Posterior cingulate gyrus (tissue), 11 donors: ENCODE measurements around the gene STOML1.
A peak's percentile ranks its signal among the peaks of the same experiment; 100 is the strongest.
"Not testable (repeated sequence)": the region's sequence is repeated elsewhere in the genome, so short reads cannot be mapped to it uniquely, and the experiment has no call there.

Experiments
- DNase-seq, 10 donors: peaks; one replicate each; pipeline versions ENCODE4 v3.0.0 to v3.0.0-alpha.2; 2020 to 2021; ENCODE audit warnings: mixed read lengths in 3 of 10
- intact Hi-C: fragments of 100-400 bp; cut with DNase I; formaldehyde crosslinking; loops from one replicate; pipeline ENCODE4 v1.15.1; 2023

The STOML1 gene

DNA sequence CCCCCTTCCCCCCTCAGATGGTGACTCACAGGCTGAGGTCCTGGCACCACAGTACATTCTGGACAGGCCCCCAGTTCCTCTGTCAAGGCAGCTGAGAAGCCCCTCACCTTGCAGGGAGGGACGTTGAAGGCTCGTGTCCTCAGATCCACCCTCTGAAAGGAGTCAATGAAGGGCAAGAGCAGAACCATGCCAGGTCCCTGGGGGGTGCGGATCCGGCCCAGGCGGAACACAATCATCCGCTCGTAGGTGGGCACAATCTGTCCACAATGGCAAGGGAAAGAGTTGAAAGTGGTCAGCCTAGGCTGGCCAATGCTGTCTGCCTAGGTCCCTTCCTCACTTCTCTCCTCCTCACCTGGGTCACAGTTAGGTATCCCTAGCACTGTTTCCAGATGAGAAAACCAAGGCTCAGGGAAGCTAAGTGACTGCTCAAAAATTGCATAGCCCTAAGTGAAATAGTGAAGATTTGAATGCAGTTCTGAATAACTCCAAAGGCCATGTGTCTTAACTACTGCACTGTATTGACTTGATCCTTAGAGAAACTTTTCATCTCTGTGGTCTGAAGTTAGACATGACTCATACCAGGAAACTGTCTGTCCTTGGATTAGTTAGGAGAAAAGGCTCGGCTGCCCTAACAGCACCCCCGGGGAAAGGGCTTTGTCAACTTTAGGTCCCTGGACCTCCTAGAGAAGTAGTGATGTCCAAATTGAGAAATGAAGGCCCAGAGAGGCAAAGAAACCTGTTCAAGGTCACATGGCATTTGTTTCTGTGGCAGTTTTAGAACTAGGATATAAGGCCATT, 2.9 kb downstream of the STOML1 start:
- intact Hi-C loops, result no loop called here
- no peak for DNase-seq

DNA sequence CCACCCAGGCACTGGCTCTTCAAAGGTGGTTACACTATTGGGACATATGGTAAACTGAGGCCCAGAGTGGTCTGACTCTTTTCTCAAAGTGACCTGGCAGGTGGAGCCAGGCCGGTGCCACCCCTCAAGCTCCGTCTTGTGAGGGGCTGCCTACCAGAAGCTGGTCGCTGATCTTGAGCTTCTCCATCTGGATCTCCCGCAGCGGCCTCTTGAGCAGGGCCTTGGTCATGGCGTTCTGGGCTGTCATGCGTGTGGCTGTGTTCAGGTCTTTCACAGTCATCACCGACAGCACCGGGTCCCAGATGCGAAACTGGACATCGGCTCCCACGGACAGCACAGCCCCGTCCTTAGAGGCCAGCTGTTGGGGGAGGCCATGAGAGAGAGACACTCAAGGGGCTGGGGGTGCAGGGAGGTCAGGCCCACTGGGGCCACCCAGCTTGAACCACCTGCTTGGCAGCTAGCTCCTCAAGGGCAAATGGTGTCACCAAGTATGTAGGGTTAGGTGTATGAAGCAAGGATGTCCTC, 3.6 kb downstream of the STOML1 start:
- intact Hi-C loops, result no loop called here
- no peak for DNase-seq

DNA sequence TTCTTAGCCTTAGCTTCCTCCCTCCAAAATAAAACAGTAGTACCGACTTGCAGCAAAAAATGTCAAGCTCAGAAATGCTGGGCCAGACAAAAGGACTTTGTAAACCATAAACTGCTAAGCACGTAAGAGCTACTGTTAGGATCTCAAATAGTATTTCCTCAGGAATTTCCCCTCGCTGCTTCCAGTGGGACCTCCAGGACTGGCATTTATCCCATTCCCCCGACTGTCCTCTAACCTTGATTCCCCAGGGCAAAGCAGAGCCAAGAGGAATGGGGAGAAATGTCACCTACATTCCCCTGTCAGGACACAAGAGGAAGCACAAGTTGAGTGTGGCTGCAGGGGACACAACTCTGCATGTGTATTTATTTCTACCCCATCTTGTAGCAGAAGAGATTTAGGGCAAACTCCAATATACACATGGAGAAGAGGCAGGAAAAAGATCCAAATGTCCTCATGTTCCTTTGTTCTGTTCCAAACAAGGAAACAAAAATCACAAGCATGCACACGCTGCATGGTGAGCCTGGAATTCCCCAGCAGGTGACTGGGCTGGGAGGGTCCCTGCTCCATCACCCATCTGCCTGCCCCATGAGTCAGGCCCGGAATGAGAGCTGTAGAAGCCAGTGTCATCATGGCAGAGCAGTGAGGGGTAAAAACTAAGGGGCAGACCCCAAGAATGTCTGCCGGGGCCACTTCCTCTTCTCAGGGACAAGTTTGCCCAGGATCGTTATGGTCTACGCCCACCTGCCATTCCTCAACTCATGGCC, 4.2 kb downstream of the STOML1 start:
- intact Hi-C loops, result no loop called here
- DNase-seq, result no peak

DNA sequence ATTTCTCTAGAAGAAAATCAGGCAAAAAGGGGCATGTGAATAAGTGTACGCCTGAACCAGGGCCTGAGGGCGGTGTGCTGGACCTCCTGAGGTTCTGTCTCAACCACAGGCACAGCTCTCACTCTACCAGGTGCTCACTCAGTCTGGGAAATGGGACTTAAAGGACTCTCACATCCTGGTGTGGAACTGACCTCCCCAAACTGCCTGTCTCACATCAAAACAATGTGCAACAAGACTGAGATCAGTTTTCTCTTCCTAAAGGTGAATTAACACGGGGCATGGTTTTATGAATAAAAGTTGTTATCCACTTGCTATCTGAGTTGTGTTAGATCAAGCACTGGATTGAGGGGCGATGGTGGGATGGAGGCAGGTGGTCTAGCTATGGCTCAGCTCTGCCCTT, 4.8 kb downstream of the STOML1 start:
- intact Hi-C loops, result no loop called here
- no peak for DNase-seq

DNA sequence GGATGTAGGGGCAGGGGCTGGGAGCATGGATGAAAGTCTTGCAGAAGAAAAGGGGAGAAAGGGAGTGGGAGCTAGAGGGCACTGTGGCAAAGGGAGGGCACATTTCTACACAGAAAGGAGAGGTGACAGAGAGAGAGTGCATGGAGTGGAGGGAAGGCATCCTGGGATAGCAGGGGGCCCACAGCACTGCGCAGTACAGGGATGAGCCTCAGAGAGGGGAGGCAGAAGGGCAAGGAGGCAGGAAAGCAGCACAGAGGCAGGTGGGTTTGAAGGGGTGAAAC, 5.4 kb downstream of the STOML1 start:
- intact Hi-C loops, result no loop called here
- DNase-seq, result no peak

DNA sequence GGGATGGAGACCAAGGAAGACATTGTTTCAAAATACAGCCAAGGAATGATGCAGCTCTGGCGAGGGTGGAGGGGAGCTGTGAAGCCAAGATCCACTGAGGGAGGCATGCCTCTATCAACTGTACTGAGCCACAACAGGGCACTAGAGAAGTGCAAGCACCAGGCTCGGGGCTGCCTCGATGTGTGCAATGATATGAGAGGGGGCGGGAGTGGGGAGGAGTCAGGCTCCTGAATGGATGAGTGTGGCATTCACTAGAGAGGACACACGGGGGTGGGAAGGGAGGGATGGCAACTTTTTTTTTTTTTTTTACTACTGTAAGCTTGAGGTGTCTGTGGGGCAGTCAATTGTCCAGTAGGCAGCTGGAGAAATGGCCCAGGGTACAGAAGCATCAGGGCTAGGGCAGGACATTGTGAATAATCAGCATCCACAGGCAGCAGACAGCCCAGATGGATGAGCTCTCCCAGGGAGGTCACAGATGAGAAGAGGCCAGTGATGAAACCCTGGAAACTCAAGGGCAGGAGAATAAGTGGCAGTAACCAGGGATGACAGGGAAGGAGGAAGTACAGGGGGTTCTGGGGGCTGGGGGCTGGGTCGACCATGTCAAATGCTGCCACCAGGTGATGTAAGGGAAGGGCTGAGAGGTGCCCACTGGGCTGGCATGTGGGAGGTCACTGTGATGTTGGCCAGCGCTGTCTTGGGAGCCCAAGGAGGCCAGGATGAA, 5.9 kb downstream of the STOML1 start:
- DNase-seq, result no peak
- intact Hi-C loops, result no loop called here

DNA sequence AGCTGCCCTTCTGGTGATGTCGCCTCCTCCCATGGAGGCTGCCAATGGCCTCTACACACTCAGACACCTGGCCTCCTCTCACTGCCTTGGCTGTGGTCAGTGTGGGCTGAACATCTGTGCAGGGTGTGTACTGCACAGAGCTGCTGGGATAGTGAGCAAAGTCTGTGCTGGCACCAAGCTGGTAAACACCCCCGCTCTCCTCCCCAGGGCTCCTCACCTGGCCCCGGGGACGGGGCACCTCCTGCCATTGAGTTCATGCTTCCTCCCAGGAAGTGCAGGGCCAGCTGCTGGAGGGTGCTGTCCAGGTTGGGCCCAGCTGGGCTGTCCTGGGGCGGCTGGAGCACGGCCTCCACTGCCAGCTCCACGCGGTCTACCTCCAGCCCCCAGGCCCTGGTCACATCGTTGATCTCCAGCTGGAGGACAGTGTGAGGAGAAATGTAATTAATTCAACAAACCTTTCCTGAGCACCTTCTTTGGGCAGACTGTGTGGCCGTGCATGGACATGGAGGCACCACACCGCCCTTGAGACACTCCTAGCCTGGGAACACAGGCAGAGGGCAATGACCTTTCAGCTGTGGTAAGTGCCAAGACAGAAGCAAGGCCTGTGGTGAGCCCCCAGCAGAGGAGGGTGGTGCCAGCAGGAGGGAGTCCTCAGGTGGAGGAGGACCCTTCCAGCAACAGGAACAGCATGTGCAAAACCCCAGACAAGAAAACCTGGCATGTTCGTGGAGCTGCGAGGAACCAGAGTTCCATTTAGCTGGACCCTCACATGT, 6.8 kb downstream of the STOML1 start:
- DNase-seq, result no peak
- intact Hi-C loops, result no loop called here

DNA sequence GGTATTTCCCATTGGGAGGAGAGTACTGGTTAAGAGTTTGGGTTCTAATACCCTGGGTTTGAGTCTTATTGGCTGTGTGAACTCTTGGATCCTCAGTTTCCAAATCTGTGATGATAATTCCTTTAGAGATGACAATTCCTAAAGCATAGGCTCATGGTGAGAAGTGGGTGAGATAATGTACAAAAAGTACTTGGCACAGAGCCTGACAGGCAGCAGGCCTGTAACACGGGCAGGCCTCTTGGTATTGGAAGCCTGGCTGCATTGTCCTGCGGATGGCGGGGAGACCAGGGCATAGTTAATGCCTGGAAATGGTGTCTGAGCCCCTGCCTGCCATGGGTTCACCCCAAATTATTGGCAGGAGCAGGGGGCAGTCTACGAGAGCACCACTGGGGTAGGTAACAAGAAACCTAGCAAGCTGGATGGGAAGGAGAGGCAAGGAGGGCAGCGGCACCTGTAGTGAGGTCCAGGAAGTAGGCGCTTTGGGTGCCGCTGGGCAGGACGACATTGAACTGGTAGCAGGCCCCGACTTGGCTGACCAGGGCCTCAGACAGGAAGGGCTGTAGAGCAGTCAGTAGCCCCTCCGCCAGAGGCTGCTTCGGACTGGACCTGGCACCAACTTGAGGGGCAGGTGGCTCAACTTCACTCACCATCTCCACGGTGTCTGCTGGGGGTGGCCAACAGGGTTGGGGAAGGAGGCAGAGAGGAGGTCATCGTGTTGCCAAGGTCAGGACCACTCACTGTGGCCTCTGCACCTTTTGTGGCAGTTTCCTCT, 7.7 kb downstream of the STOML1 start:
- intact Hi-C loops, result no loop called here
- DNase-seq, result no peak

DNA sequence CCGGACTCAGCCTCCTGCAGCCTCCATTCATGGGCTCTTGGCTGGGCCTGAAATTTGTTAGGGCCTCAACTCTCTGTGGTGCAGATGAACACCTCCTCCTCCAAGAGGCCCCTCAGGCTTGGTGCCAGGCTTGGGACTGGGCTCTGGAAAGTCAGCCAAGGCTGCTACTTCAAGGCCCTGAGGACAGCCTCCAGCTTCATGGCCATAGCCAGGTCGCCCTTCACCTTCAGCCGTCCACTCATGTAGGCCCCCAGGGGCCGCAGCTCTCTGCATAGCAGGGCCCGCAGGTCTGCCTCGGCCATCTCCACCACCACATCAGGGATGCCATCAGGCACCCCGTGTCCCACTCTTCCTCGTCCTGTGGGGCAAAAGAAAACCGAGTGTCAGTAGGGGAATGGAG, 8.3 kb downstream of the STOML1 start:
- peak in 1 of 10 donors; percentile 77 for DNase-seq
- intact Hi-C loops, result no loop called here

DNA sequence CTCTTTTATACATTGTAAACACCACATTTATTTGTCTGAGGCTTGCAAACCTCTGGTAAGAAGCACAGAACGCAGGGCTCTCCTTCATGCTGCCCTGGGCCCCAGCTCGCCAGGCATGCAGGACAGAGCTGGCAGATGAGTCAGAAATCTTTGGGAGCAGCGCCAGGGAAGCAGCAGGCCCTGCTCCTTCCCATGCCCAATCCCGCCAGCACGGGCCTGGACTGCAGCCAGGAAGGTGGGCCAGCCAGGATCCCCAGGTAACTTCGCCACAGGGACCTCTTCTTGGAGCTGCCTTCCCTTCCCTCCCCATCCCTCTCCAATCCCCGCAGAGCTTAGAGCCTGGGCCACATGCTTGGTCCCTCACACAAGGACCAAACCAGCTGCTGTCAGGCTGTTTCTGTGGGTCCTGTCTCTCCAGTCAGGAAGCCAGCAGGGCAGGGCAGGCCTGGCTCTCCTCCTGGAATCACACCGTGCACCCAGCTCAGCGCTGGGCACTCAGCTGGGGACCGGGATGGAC, 8.8 kb downstream of the STOML1 start:
- peak in 2 of 10 donors; percentile 77 to 88 for DNase-seq
- intact Hi-C loops, result no loop called here

DNA sequence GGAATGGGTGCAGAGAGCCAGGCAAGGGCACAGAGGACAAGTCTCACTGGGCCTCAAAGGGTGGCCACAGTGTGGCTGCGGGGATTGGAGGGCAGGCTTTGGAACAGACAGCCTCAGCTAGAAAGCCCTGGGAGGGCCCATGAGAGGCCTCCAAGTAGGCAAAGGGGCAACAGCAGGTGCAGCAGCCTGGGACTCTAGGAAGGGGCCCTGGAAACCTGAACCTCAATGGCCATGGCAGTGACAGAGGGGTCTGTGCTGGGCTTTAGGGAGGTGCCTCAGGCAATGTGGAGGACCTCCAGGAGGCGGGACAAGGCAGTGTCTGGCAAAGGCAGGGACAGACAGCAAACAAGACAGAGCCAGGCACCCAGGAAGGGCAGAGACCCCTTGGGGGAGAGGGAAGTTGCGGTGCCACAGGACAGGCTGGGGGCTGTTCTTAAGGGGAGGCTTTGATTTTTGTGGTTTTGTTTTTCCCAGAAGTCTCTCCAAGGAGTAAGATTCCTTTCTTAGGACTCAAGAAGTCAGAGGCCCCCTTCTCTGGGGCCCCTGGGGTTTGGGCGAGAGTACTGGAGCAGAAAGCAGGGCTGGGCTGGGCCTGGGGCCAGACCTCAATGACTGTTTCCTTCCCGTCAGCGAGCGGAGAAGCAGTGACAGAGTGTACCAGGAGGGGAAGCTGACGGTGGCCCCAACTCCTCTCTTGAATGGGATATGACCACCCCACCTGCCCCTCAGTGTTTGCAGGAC, 9.7 kb downstream of the STOML1 start:
- peak in 7 of 10 donors; percentile 39 to 91 (median 57) for DNase-seq
- intact Hi-C loops, result no loop called here

DNA sequence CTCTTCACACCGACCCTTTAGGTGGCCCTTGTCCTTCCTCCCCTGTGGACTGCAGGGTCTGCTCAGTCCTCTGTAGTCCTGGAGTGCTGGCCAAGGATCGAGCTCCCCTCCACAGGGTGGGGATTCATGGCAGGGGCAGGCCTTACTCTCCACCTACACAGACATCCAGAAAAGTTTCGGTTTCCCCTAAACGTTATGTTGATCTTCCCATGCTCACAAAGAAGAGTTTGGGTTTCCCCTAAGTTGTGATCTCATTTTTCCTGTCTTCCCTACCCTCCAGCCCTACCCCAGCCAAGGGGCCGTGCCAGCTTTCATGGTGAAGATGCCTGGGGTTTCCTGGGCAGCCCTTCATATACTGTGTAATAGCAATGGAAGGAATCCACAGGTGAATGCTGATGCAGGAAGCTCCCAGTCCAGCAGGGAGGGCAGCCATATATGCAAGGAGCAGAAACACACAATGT, 10.3 kb downstream of the STOML1 start:
- DNase-seq, result no peak
- intact Hi-C loops, result no loop called here

DNA sequence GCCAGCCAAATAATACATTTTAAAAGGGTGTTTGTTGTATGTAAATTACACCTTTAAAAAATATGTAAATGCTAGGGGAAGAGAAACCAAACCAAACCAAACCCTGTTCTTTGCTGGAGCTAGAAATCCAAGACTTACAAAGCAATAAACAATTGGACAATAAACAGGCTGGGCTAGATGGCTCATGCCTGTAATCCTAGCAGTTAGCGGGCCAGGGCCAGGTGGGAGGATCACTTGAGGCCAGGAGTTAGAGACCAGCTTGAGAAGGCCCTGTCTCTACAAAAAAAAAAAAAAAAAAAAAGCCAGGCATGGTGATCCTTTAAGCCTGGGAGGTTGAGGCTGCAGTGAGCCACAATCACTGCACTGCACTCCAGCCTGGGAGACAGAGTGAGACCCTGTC, 12.5 kb downstream of the STOML1 start:
- intact Hi-C loops, result loop anchor here (10.0 kb wide), 2 partner anchors 55 to 145 kb away; no protein-coding TSS in a partner anchor
- DNase-seq, result no peak

DNA sequence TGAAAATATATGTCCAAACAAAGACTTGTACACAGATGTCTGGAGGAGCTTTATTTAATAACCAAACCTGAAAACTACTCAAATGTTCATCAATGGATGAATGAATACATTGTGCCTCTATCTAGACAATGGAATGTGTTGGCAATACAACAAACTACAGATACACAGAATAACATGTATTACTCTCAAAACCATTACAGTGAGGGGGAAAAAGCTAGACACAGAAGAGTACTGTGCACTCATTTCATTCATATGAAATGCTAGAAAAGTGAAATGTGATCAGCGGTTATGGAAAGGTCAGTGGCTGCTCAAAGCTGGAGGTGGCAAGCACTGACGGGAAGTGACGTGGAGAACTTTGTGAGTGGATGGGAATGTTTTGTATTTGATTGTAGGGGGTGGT, 13.2 kb downstream of the STOML1 start:
- intact Hi-C loops, result loop anchor here (10.0 kb wide), 2 partner anchors 56 to 146 kb away; no protein-coding TSS in a partner anchor
- no peak for DNase-seq

DNA sequence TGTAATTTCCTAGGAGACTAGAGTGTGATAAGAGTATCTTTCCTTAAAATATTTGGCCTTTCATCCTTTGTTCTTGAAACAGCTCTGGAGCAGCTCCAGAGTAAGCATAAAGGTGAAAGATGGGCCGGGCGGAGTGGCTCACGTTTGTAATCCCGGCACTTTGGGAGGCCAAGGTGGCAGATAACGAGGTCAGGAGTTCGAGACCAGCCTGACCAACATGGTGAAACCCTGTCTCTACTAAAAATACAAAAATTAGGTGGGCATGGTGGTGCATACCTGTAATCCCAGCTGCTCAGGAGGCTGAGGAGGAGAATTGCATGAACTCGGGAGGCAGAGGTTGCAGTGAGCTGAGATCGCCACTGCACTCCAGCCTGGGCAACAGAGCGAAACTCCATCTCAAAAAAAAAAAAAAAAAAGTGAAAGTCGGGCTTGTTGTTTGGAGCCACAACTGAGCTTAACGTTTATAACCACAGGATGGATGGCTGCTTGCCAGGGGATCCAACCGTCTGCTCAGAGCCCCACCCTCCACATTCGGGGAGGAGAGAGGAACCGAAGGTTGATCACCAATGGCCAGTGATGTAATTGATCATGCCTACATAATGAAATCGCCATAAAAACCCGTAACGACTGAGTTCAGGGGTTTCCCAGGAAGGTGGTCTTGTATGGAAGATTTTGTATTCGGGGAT, 16.5 kb downstream of the STOML1 start:
- not testable (repeated sequence) for DNase-seq

DNA sequence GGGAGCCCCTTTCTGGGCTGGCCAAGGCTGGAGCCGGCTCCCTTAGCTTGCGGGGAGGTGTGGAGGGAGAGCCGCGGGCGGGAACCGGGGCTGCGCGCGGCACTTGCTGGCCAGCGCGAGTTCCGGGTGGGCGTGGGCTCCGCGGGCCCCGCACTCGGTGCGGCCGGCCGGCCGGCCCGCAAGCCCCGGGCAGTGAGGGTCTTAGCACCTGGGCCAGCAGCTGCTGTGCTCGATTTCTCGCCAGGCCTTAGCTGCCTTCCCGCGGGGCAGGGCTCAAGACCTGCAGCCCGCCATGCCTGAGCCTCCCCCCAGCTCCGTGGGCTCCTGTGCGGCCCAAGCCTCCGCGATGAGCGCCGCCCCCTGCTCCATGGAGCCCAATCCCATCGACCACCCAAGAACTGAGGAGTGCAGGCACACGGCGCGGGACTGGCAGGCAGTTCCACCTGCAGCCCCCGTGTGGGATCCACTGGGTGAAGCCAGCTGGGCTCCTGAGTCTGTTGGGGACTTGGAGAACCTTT, 18.4 kb downstream of the STOML1 start:
- intact Hi-C loops, result loop anchor here (1.0 to 10.0 kb wide), 3 partner anchors 61 to 349 kb away; no protein-coding TSS in a partner anchor

More for the DNA sequence above, 16.5 kb downstream of the STOML1 start:
- intact Hi-C loops, result loop anchor here (10.0 kb wide), 2 partner anchors 59 to 149 kb away; no protein-coding TSS in a partner anchor

DNA sequence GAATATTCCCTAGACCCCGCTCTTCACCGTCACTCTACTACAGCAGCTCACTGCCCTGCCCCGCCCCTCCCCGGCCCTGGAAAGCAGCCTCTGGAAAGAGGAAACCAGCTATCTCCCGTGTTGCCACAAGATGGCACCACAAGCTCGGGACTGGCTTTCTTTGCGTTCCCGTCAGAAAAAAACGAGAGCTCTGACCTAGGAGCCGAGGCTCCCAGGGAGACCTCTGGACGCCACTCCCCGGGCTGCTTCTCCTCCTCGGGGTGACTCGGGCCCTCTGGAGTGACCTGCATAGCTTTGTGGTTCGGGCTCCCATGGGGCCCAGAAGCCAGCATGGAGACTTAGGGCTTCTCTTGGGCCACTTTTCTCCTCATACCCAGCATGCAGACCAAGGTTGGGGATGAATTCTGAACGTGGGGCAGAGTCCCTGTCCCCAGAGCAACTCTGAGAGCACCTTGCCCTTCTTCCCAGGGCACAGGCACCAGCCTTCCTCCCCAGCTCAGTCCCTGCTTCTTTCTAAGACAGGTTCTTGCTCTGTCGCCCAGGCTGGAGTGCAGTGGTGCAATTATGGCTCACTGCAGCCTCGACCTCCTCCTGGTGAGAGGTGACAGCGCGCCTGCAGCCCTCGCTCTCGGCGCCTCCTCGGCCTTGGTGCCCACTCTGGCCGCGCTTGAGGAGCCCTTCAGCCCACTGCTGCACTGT, 19.0 kb downstream of the STOML1 start:
- intact Hi-C loops, result loop anchor here (1.0 to 10.0 kb wide), 3 partner anchors 62 to 349 kb away; no protein-coding TSS in a partner anchor
- DNase-seq, result peak; percentile 63 to 96 (median 78)

More for the DNA sequence above, 18.4 kb downstream of the STOML1 start:
- peak in 3 of 10 donors; percentile 35 to 61 (median 52) for DNase-seq
